ENCODE results near the gene TRAF7. TPM values are rescaled to one million over a fixed set of nuclear protein-coding genes. Genes with fewer than 3 reads are reported as not detected.

Gene TRAF7
- total RNA-seq, 1 experiment from 2014 or later, result 39.5 TPM

DNA sequence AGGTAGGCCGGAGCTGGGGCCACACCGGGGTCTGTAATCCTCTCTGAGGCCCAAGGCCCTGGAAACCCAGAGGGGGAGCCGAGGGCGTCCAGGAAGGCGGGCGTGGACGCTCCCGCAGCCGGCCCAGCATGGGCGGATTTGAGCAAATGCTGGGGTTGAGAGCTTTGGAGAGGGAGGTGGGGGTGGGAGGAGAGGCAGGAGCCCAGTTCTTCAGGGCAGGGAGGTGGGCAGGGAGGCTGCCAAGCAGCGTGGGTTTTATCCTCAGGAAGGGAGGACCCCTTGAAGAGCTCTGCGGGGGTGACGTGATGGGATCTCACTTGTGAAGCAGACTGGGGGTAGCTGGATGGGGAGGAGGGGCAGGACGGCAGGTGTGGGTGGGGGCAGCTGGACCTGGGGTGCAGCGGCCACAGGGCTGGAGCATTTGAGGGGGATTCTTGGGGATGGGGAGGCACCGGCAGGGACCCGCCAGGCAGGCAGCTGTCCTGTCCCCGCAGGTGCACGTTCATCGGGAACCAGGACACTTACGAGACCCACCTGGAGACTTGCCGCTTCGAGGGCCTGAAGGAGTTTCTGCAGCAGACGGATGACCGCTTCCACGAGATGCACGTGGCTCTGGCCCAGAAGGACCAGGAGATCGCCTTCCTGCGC lies 17.2 kb downstream of the TRAF7 start:
- Histone ChIP-seq H3K9me3 (replicated peaks) (no peaks in the 10 kb centered on the region), H3K4me1 (replicated peaks) (no peaks in the 10 kb centered on the region), H3K27me3 (replicated peaks) (no peaks in the 10 kb centered on the region), H3K36me3 (peaks cover 72% of the 10 kb centered on the region), H3K4me3 (no peak overlapping the region), H3K27ac (no peak overlapping the region)
- DNase-seq (ENCODE audit: low read depth in 1 of 2, low spot score in 2 of 2), result no peak

DNA sequence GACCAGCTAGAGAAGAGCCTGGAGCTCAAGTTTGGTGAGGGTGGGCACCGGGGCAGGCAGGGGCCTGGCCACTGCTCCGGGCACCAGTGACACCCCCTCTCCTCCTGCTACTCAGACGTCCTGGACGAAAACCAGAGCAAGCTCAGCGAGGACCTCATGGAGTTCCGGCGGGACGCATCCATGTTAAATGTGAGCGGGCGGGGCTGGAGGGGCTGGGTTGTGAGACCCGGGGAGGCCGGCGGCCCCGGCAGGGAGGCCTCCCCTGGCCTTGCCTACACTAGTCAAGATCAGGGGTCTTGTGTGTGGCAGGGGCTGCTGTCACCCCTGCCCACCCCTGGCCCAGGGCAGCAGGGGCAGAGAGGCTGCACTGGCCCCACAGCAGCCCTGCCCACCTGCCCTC lies 17.8 kb downstream of the TRAF7 start:
- no peaks in the 10 kb centered on the region for H3K27me3 ChIP-seq (replicated peaks)
- H3K4me1 ChIP-seq (replicated peaks), result no peaks in the 10 kb centered on the region
- no peak for DNase-seq (ENCODE audit: low read depth in 1 of 2, low spot score in 2 of 2)
- peaks cover 71% of the 10 kb centered on the region for H3K36me3 ChIP-seq
- H3K9me3 ChIP-seq (replicated peaks), result no peaks in the 10 kb centered on the region
- H3K4me3 ChIP-seq, result no peak overlapping the region
- no peak overlapping the region for H3K27ac ChIP-seq

DNA sequence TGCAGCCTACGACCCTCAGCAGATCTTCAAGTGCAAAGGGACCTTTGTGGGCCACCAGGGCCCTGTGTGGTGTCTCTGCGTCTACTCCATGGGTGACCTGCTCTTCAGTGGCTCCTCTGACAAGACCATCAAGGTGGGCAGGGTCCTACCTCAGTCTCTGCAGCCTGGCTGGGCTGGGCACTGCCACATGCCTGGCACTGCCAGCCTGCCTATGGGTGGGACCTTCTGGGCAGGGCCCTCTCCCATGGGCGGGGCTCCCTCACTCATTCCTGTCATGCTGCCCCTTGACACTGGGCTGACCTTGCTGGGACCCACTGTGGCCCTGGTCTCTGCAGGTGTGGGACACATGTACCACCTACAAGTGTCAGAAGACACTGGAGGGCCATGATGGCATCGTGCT lies 18.3 kb downstream of the TRAF7 start:
- Histone ChIP-seq H3K4me1 (replicated peaks) (no peaks in the 10 kb centered on the region), H3K27ac (no peak overlapping the region), H3K9me3 (replicated peaks) (no peaks in the 10 kb centered on the region), H3K27me3 (replicated peaks) (no peaks in the 10 kb centered on the region), H3K4me3 (no peak overlapping the region), H3K36me3 (peaks cover 67% of the 10 kb centered on the region)
- DNase-seq (ENCODE audit: low read depth in 1 of 2, low spot score in 2 of 2), result no peak

DNA sequence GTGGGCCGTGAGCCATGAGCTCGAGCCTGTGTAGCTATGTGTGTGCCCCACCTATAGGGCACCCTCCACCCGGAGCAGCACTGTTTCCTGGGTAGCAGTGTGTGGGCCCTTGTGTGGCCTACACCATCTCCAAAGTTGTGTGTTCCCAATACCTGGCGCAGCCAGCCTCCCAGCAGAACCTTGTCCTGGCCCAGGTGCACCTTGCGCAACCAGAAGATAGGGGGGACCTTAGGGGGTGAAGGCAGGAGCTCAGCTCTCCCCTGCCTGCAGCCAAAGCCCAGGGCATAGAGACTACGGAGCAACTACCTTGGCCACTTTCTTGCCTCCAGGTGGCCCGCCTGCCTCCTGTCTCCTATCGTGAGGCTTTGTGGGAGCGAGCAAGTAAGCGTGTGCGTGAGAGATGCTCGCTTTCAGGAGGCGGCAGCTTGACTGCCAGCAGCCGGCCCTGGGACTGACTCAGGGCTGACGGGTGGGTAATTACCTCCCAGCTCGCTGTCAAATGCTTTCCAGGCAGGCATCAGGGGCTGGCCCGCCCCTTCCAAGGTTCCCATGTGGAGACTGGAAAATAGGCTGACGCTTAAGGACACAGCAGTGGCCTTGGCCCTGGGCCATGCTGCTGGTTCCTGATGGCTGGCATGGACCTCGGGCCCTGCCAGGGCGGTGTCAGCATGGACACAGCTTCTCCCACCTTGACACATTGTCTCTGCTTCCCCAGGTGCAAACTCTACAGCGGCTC lies 19.0 kb downstream of the TRAF7 start:
- no peaks in the 10 kb centered on the region for H3K4me1 ChIP-seq (replicated peaks)
- no peaks in the 10 kb centered on the region for H3K9me3 ChIP-seq (replicated peaks)
- H3K27me3 ChIP-seq (replicated peaks), result no peaks in the 10 kb centered on the region
- H3K27ac ChIP-seq, result no peak overlapping the region
- H3K36me3 ChIP-seq, result peaks cover 64% of the 10 kb centered on the region
- H3K4me3 ChIP-seq, result no peak overlapping the region
- no peak for DNase-seq (ENCODE audit: low read depth in 1 of 2, low spot score in 2 of 2)

DNA sequence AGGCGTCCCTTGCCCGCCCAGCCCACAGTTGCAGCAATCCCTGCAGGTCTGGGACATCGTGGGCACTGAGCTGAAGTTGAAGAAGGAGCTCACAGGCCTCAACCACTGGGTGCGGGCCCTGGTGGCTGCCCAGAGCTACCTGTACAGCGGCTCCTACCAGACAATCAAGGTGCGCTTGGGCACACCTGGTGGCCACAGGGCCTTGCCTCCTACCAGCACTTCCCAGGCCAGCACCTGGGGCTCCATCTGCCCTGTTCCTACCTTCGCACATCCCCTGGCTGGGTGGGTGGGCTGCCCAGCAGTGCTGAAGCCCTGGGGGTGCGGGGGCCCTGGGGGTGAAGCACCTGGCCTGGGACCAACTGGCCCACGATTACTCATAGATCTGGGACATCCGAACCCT lies 19.9 kb downstream of the TRAF7 start:
- H3K27ac ChIP-seq, result no peak overlapping the region
- H3K36me3 ChIP-seq, result peaks cover 55% of the 10 kb centered on the region
- H3K4me3 ChIP-seq, result no peak overlapping the region

DNA sequence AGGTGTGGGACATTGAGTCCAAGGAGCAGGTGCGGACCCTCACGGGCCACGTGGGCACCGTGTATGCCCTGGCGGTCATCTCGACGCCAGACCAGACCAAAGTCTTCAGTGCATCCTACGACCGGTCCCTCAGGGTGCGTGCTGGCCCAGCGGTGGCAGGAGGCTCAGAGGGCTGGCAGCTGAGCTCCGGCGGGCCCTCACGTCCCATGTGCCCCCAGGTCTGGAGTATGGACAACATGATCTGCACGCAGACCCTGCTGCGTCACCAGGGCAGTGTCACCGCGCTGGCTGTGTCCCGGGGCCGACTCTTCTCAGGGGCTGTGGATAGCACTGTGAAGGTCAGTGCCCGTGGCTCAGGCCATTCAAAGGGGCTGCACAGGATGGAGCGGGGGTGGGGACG lies 20.5 kb downstream of the TRAF7 start:
- H3K4me3 ChIP-seq, result no peak overlapping the region
- H3K27me3 ChIP-seq (replicated peaks), result no peaks in the 10 kb centered on the region
- no peaks in the 10 kb centered on the region for H3K9me3 ChIP-seq (replicated peaks)
- peaks cover 53% of the 10 kb centered on the region for H3K36me3 ChIP-seq
- DNase-seq (ENCODE audit: low read depth in 1 of 2, low spot score in 2 of 2), result no peak
- H3K4me1 ChIP-seq (replicated peaks), result no peaks in the 10 kb centered on the region
- H3K27ac ChIP-seq, result no peak overlapping the region

More for the DNA sequence above, 19.9 kb downstream of the TRAF7 start:
- no peaks in the 10 kb centered on the region for H3K27me3 ChIP-seq (replicated peaks)
- no peaks in the 10 kb centered on the region for H3K9me3 ChIP-seq (replicated peaks)
- H3K4me1 ChIP-seq (replicated peaks), result no peaks in the 10 kb centered on the region
- DNase-seq (ENCODE audit: low read depth in 1 of 2, low spot score in 2 of 2), result no peak

DNA sequence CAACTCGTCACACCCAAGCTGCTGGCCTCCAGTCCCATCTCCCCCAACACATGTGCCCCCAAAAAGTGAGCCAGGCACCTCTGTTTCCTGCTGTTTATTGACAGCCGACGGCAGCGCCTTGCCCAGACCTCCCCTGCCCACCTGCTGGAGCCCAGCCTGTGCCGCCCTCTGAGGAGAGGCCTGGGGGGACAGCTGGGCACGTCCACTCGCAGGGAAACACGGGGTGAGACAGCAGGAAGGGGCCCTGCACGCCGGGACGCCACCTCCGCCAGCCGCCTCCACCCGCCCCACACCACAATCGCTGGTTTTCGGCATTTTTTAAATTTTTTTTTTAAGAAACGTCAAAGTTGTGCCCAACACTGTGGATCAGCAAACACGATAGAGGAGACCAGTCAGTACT lies 21.5 kb downstream of the TRAF7 start:
- H3K4me3 ChIP-seq, result no peak overlapping the region
- H3K27ac ChIP-seq, result no peak overlapping the region
- H3K27me3 ChIP-seq (replicated peaks), result no peaks in the 10 kb centered on the region
- H3K9me3 ChIP-seq (replicated peaks), result no peaks in the 10 kb centered on the region
- no peak for DNase-seq (ENCODE audit: low read depth in 1 of 2, low spot score in 2 of 2)
- no peaks in the 10 kb centered on the region for H3K4me1 ChIP-seq (replicated peaks)
- H3K36me3 ChIP-seq, result peaks cover 43% of the 10 kb centered on the region

DNA sequence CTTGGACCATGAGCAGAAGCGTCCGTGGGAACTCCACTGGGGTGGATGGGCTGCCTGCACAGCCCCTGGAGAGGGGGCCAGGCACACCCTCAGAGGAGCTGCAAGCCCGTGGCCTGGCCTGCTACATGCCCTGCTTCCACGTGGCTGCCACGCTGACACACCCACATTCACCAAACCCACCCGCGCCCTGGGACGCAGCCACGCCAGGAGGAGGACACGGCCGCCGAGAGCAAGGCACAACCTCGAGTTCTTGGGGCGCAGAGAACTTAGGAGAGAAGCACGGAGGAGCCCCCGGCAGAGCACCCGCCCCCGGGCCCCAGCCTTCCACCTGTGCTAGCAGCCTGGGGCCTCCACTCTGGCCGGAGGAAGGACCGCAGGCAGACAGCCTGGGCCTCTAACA lies 22.0 kb downstream of the TRAF7 start:
- no peak for DNase-seq (ENCODE audit: low read depth in 1 of 2, low spot score in 2 of 2)
- no peak overlapping the region for H3K27ac ChIP-seq
- peaks cover 43% of the 10 kb centered on the region for H3K36me3 ChIP-seq
- no peaks in the 10 kb centered on the region for H3K27me3 ChIP-seq (replicated peaks)
- no peak overlapping the region for H3K4me3 ChIP-seq
- H3K9me3 ChIP-seq (replicated peaks), result no peaks in the 10 kb centered on the region
- no peaks in the 10 kb centered on the region for H3K4me1 ChIP-seq (replicated peaks)

DNA sequence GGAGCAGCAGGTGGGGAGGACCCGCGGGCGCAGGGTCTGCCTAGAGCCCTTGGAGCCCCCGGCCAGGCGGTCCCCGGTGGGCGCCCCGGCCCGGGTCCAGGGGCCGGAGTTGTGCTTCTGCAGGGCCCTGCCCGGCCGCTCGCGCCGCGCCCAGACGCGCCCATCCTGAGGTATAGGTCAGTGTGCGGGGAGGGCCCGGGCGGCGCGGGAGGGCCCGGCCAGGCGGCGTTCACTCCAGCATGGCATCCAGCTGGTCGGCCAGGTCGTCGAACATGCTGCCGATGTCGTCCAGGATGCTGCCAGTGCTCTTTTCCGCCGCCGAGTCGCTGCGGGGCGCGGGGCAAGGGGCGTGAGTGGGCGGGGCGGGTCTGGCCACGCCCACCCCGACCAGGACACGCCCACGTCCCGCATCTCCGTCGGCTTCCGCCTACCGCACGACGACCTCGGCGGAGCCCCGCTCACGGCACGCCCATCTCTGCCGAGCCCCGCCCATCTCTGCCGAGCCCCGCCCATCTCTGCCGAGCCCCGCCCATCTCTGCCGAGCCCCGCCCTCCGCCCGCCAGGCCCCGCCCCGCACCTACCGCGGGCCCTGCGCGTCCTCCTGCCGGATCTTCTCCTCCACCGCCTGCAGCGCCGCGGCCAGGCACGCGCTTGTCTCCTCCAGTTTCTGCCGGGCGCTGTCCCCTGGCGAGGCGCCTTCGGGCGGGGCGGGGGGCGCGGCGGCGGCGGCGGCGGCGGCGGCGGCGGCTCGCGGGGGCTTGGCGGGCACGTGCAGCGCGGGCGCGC lies 22.9 kb downstream of the TRAF7 start:
- Histone ChIP-seq H3K4me3 (no peak overlapping the region), H3K36me3 (peaks cover 36% of the 10 kb centered on the region), H3K4me1 (replicated peaks) (no peaks in the 10 kb centered on the region), H3K9me3 (replicated peaks) (no peaks in the 10 kb centered on the region), H3K27me3 (replicated peaks) (no peaks in the 10 kb centered on the region), H3K27ac (no peak overlapping the region)
- DNase-seq (ENCODE audit: low read depth in 1 of 2, low spot score in 2 of 2), result no peak

DNA sequence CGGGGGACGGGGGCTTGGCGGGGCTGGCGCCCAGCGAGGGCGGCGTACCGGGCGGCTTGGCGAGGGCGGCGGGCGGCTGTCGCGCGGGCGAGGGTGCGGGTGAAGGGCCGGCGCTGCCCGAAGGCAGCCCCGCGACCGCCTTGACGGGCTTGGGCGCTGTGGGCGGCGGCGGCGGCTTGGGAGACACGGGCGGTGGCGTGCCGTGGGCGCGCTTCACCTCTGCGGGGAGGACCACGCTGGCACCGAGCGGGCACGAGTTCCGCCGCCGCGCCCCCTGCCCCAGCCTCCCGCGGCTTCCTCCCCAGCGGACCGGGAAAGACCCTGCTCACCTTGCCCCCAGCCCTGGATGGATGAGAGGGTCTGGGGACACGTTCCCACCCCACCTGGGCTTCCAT lies 23.5 kb downstream of the TRAF7 start:
- Histone ChIP-seq H3K27me3 (replicated peaks) (no peaks in the 10 kb centered on the region), H3K36me3 (peaks cover 33% of the 10 kb centered on the region), H3K4me1 (replicated peaks) (no peaks in the 10 kb centered on the region), H3K9me3 (replicated peaks) (no peaks in the 10 kb centered on the region), H3K4me3 (no peak overlapping the region), H3K27ac (no peak overlapping the region)
- no peak for DNase-seq (ENCODE audit: low read depth in 1 of 2, low spot score in 2 of 2)

DNA sequence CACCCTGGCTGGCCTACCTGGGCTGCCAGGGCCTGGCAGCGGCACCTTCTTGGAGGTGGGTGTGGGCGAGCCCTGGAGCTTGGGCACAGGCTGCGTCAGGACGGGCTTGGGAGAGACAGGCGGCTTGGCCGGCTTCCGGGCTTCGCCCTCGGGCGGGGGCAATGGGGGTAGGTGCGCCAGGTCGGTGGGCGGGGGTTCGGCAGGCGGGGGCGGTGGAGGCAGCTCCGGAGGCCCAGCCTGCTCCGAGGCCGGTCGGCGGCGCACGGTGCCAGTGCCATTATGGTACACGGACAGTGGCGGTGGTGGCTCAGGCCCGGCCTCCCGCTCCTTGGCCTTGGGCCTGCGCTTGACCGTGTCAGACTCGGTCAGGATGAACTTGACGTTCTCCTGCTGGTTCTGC lies 24.0 kb downstream of the TRAF7 start:
- Histone ChIP-seq H3K27me3 (replicated peaks) (no peaks in the 10 kb centered on the region), H3K4me3 (no peak overlapping the region), H3K9me3 (replicated peaks) (no peaks in the 10 kb centered on the region), H3K36me3 (peaks cover 29% of the 10 kb centered on the region), H3K27ac (no peak overlapping the region), H3K4me1 (replicated peaks) (no peaks in the 10 kb centered on the region)
- DNase-seq (ENCODE audit: low read depth in 1 of 2, low spot score in 2 of 2), result no peak

DNA sequence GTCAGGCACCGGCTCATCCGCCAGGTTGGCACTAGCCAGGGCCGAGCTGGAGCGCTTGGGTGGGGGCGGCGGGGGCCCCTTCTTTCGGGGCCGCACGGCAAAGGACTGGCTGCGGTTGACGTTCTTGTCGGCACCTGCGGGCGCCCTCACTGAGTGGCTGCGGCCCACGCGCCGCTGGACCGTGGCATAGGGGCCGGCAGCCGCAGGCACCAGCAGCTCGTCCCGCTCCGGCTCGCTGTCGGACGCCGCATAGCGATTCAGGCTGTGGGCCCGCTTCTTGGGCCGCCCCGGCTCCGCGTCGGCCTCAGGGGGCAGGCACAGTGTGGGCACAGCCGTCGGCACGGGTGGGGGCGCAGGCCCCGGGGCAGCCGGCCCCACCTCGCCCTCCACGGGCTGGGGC lies 24.9 kb downstream of the TRAF7 start:
- DNase-seq (ENCODE audit: low read depth in 1 of 2, low spot score in 2 of 2), result no peak
- Histone ChIP-seq H3K9me3 (replicated peaks) (no peaks in the 10 kb centered on the region), H3K4me3 (no peak overlapping the region), H3K4me1 (replicated peaks) (no peaks in the 10 kb centered on the region), H3K27ac (no peak overlapping the region), H3K27me3 (replicated peaks) (no peaks in the 10 kb centered on the region), H3K36me3 (peaks cover 20% of the 10 kb centered on the region)

DNA sequence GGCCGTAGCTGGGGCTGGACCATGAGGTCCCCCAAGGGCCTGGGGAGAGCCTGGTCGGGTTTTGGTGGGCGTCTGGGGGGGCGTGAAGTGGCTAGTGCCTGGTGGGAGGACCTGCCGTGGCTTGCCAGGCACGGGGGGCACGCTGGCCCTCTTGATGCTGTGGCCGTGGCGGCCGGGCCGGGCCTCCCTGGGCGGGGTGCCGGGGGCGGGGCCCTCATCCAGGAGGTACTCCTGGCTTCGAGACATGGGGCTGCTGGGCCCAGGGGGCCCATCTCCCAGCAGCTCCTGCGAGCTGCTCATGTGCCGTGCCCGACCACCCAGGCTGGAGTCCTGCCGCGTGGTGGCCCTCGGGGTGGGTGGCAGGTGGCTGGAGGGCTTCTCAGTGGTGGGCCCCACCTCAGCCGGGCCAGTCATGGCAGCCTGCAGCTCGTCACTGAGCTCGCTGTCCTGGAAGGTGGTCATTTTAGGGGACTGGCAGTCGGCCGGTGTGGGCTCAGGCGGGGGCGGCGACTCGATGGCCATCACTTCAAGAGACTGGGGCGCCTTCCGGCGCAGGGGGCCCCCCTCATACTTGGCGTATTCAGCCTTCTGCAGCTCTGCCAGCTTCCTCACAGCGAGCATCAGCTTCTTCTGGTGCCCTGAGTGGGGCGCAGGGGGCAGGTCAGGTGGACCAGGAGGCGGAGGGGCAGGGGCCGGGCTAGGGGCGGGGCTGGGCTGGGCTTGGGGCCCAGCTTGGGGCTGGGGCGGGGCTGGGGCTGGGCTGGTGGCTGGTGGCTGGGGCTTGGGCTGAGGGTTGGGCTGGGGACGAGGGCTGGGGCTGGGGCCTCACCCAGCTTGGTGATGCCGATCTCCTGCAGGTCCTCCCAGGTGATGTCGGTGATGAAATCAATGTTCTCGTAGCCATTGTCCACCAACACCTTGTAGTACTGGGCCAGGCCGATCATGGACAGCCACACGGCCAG lies 25.7 kb downstream of the TRAF7 start:
- no peak for DNase-seq (ENCODE audit: low read depth in 1 of 2, low spot score in 2 of 2)
- H3K27me3 ChIP-seq (replicated peaks), result no peaks in the 10 kb centered on the region
- H3K27ac ChIP-seq, result no peak overlapping the region
- no peaks in the 10 kb centered on the region for H3K4me1 ChIP-seq (replicated peaks)
- H3K36me3 ChIP-seq, result peaks cover 12% of the 10 kb centered on the region
- H3K9me3 ChIP-seq (replicated peaks), result no peaks in the 10 kb centered on the region
- H3K4me3 ChIP-seq, result no peak overlapping the region

Data from SJSA1 (cell line).